ENCODE data around the gene KHDRBS2. TPM values are rescaled to one million over a fixed set of nuclear protein-coding genes. Genes with fewer than 3 reads are reported as not detected.

The KHDRBS2 gene
- total and polyA plus RNA-seq, 7 donors, result 0.16 to 0.69 (median 0.36) TPM; not detected in 2

GRCh38 chr6:61953851-61954250 is 332.2 kb downstream of the KHDRBS2 start:
- H3K27ac ChIP-seq, result no peak overlapping the region
- no peaks in the 10 kb centered on the region for H3K27me3 ChIP-seq
- no peak for DNase-seq
- H3K9me3 ChIP-seq, result no peaks in the 10 kb centered on the region
- no peak overlapping the region for H3K4me3 ChIP-seq
- intact Hi-C loops (cut with DNase I), result no loop called here
- no peaks in the 10 kb centered on the region for H3K36me3 ChIP-seq
- TF ChIP-seq POLR2A (IDR thresholded peaks at IDR 0.05) (no peak), EP300 (IDR thresholded peaks at IDR 0.05) (no peak), POLR2AphosphoS5 (IDR thresholded peaks at IDR 0.05) (no peak), CTCF (IDR thresholded peaks at IDR 0.05) (no peak)
- H3K4me1 ChIP-seq, result no peaks in the 10 kb centered on the region

DNA sequence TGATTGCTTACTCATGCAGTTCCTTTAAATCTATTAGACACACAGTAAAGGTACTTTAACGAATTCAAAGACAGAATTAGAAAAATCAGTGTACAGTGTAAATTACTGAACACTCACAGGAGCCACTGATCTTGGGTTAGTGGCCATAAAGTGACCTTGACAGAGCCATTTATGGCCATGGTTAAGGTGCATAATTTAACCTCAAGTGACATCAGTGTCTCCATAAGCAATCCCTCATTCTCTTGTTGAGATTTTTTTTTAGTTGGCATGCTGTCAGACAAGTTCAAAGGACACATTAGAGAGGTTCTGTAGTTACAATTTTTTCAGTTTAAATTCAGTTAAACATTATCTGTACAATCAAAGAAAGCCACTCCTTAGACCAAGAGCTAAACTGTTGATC is 334.4 kb downstream of the KHDRBS2 start:
- Histone ChIP-seq H3K4me3 (no peak overlapping the region), H3K27me3 (no peaks in the 10 kb centered on the region), H3K27ac (no peak overlapping the region), H3K36me3 (no peaks in the 10 kb centered on the region), H3K9me3 (no peaks in the 10 kb centered on the region), H3K4me1 (no peaks in the 10 kb centered on the region)
- intact Hi-C loops (cut with DNase I), result no loop called here
- TF ChIP-seq POLR2AphosphoS5 (IDR thresholded peaks at IDR 0.05), result no peak
- no peak for TF ChIP-seq POLR2A (IDR thresholded peaks at IDR 0.05)
- no peak for TF ChIP-seq CTCF (IDR thresholded peaks at IDR 0.05)
- TF ChIP-seq EP300 (IDR thresholded peaks at IDR 0.05), result no peak
- WGBS, 2 donors, result 20 to 52% methylated on average over 1 of the region's 1 CpG
- DNase-seq, result no peak

GRCh38 chr6:61950811-61951210 is 335.2 kb downstream of the KHDRBS2 start:
- no peaks in the 10 kb centered on the region for H3K27me3 ChIP-seq
- 88 to 94% methylated on average over 1 of the region's 1 CpG for WGBS, 2 donors
- no peak overlapping the region for H3K27ac ChIP-seq
- no peaks in the 10 kb centered on the region for H3K4me1 ChIP-seq
- intact Hi-C loops (cut with DNase I), result no loop called here
- H3K9me3 ChIP-seq, result no peaks in the 10 kb centered on the region
- no peaks in the 10 kb centered on the region for H3K36me3 ChIP-seq
- H3K4me3 ChIP-seq, result no peak overlapping the region
- DNase-seq, result no peak
- no peak for TF ChIP-seq POLR2A (IDR thresholded peaks at IDR 0.05)
- no peak for TF ChIP-seq POLR2AphosphoS5 (IDR thresholded peaks at IDR 0.05)
- no peak for TF ChIP-seq CTCF (IDR thresholded peaks at IDR 0.05)

DNA sequence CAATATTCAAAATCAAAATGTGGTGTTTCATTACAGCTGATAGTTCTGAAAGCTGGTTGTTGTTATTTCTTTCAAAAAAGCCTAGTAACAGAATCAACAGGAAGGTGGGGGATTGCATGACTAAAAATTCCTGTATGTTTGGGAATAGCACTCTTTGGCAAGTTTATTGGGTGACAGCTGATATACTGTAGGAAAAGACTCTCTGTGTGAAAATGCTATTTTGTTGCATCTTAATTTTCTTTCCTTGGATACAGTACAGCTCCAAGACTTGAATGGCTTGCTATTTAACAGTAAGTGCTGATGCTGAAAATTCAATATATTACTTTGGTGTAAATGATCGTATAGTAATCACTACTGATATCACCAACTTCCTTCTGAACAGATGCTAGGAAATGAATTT is 336.1 kb downstream of the KHDRBS2 start:
- no peaks in the 10 kb centered on the region for H3K27me3 ChIP-seq
- no peak overlapping the region for H3K4me3 ChIP-seq
- H3K36me3 ChIP-seq, result no peaks in the 10 kb centered on the region
- H3K9me3 ChIP-seq, result no peaks in the 10 kb centered on the region
- no peaks in the 10 kb centered on the region for H3K4me1 ChIP-seq
- WGBS, 2 donors, result 57 to 79% methylated on average over 1 of the region's 1 CpG
- H3K27ac ChIP-seq, result no peak overlapping the region
- intact Hi-C loops (cut with DNase I), result no loop called here
- no peak for TF ChIP-seq POLR2A (IDR thresholded peaks at IDR 0.05)
- TF ChIP-seq EP300 (IDR thresholded peaks at IDR 0.05), result no peak
- TF ChIP-seq CTCF (IDR thresholded peaks at IDR 0.05), result no peak
- no peak for TF ChIP-seq POLR2AphosphoS5 (IDR thresholded peaks at IDR 0.05)
- DNase-seq, result no peak

GRCh38 chr6:61949161-61949560 is 336.9 kb downstream of the KHDRBS2 start:
- Histone ChIP-seq H3K27ac (no peak overlapping the region), H3K4me1 (no peaks in the 10 kb centered on the region), H3K9me3 (no peaks in the 10 kb centered on the region), H3K36me3 (no peaks in the 10 kb centered on the region), H3K27me3 (no peaks in the 10 kb centered on the region), H3K4me3 (no peak overlapping the region)
- intact Hi-C loops (cut with DNase I), result no loop called here
- DNase-seq, result no peak
- TF ChIP-seq CTCF (IDR thresholded peaks at IDR 0.05), result no peak
- no peak for TF ChIP-seq POLR2AphosphoS5 (IDR thresholded peaks at IDR 0.05)
- TF ChIP-seq EP300 (IDR thresholded peaks at IDR 0.05), result no peak
- TF ChIP-seq POLR2A (IDR thresholded peaks at IDR 0.05), result no peak
